K562 (cell line): ENCODE measurements around the gene KCNN3. TPM values are rescaled to one million over a fixed set of nuclear protein-coding genes. Genes with fewer than 3 reads are reported as not detected.

ENCODE experiments used
- ATAC-seq: fragments of 200-7000 bp; cut with Tn5 transposase; 3 replicates; pipeline ENCODE4 v1.9.1; 2020; ENCODE audit warnings: moderate library complexity
- BruUV-seq: library from RNA; stranded (reverse); fragments of 400-500 nt; replicated peaks from 2 replicates; lab custom pipeline; 2021; lab: Mats Ljungman, UMichigan
- CTCF ChIA-PET: fragments of 300-600 bp; formaldehyde crosslinking; extraction: SDS; loops from one replicate; lab custom pipeline; 2021; ENCODE audit warnings: low intra/inter-chr PET ratio; lab: Yijun Ruan, JAX
- POLR2A ChIA-PET: fragments of 300-600, 350-650 bp; sonication (Branson Sonifier 250); formaldehyde crosslinking; extraction: SDS; loops from one replicate; lab custom pipeline; 2021; ENCODE audit warnings: antibody characterized with exemption, inconsistent platforms; lab: Yijun Ruan, JAX
- DNase-seq, 4 experiments: peaks; one replicate each; pipeline versions ENCODE4 v3.0.0 to v3.0.0-alpha.2; 2011 to 2018; ENCODE audit warnings: low spot score in 3 of 4, mixed read lengths in 3 of 4; ENCODE audit errors: extremely low read depth in 1 of 4
- FAIRE-seq: peaks from 2 replicates; lab custom pipeline; 2011; peaks lifted over from hg19 to GRCh38; lab: Jason Lieb, UNC
- H2AFZ ChIP-seq: 2 replicates; pipeline ENCODE4 v1.6.0; 2011; ENCODE audit warnings: low read depth, low read length, control low read depth, inconsistent platforms
- H3K27ac ChIP-seq: fragments of 200-600 bp; 3 replicates; pipeline ENCODE4 v1.8.0; 2011; ENCODE audit warnings: low read depth, mild to moderate bottlenecking, control low read depth, inconsistent platforms, low read length, moderate library complexity, mixed read lengths; ENCODE audit errors: extremely low read depth
- H3K27me3 ChIP-seq, 2 experiments: fragments of 300-600 bp in 1 of 2; 2 replicates in 1 of 2; 3 replicates in 1 of 2; pipeline versions ENCODE4 v1.6.0 to v1.8.0; 2011; ENCODE audit warnings: inconsistent platforms in 2 of 2, low read length in 2 of 2, mild to moderate bottlenecking in 1 of 2, mixed read lengths in 1 of 2, moderate library complexity in 1 of 2; ENCODE audit not compliant: control insufficient read depth in 2 of 2, insufficient read depth in 2 of 2
- H3K36me3 ChIP-seq: fragments of 300-600 bp; 3 replicates; pipeline ENCODE4 v1.8.0; 2011; ENCODE audit warnings: mild to moderate bottlenecking, low read length, inconsistent platforms; ENCODE audit not compliant: control insufficient read depth, insufficient read depth
- H3K4me1 ChIP-seq, 2 experiments: fragments of 200-600 bp in 1 of 2; replicated peaks in 1 of 2; 2 replicates in 1 of 2; 3 replicates in 1 of 2; pipeline versions ENCODE4 v1.5.1 to v1.8.0; 2011; ENCODE audit warnings: inconsistent platforms in 2 of 2, low read length in 2 of 2, mild to moderate bottlenecking in 1 of 2, mixed read lengths in 1 of 2, moderate library complexity in 1 of 2; ENCODE audit not compliant: control insufficient read depth in 2 of 2, insufficient read depth in 2 of 2
- H3K4me2 ChIP-seq: 2 replicates; pipeline ENCODE4 v1.6.1; 2011; ENCODE audit warnings: low read length, control low read depth, inconsistent platforms, mixed read lengths; ENCODE audit not compliant: insufficient read depth
- H3K4me3 ChIP-seq: fragments of 200-600 bp; sonication (generic), shearing (Covaris generic); 2 replicates; pipeline ENCODE4 v1.5.1; 2016; ENCODE audit warnings: control low read depth, inconsistent platforms
- H3K79me2 ChIP-seq: fragments of 200-600 bp; 3 replicates; pipeline ENCODE4 v1.8.0; 2011; ENCODE audit warnings: low read length, inconsistent platforms; ENCODE audit not compliant: control insufficient read depth, insufficient read depth
- H3K9ac ChIP-seq, 2 experiments: 2 replicates each; pipeline versions ENCODE4 v1.6.0 to v1.6.1; 2011; ENCODE audit warnings: low read depth in 2 of 2, low read length in 2 of 2, control low read depth in 1 of 2, inconsistent platforms in 1 of 2, mild to moderate bottlenecking in 1 of 2, mixed read lengths in 1 of 2; ENCODE audit not compliant: insufficient read depth in 1 of 2
- H3K9me1 ChIP-seq: one replicate; pipeline ENCODE4 v1.6.0; 2011; ENCODE audit warnings: inconsistent platforms, mild to moderate bottlenecking, low read length, moderate library complexity; ENCODE audit not compliant: control insufficient read depth, insufficient read depth
- H3K9me3 ChIP-seq: replicated peaks from 2 replicates; pipeline ENCODE4 v1.5.1; 2011; ENCODE audit warnings: low read depth, low read length, inconsistent platforms; ENCODE audit not compliant: control insufficient read depth, insufficient read depth
- H4K20me1 ChIP-seq: replicated peaks from 2 replicates; pipeline ENCODE4 v1.6.1; 2011; ENCODE audit warnings: low read length, inconsistent platforms, mixed read lengths; ENCODE audit not compliant: control insufficient read depth, insufficient read depth
- ADNP ChIP-seq: fragments of 200-800 bp; sonication (Bioruptor generic); IDR thresholded peaks from 2 replicates; pipeline ENCODE4 v1.6.1; 2016; ENCODE audit warnings: missing genetic modification characterization, missing compliant biosample characterization
- BCOR ChIP-seq: fragments of 450-650 bp; IDR thresholded peaks from 2 replicates; pipeline ENCODE4 v1.6.1; 2016
- EP300 ChIP-seq: IDR thresholded peaks from 2 replicates; pipeline ENCODE4 v1.6.1; 2012; ENCODE audit warnings: low read length, improper control_type of control experiment
- ESRRA ChIP-seq: fragments of 450-650 bp; IDR thresholded peaks from 2 replicates; pipeline ENCODE4 v1.6.1; 2014; ENCODE audit warnings: low read depth, mild to moderate bottlenecking, moderate library complexity, borderline replicate concordance
- HOMEZ ChIP-seq: fragments of 250-450 bp; sonication (Bioruptor Pico); IDR thresholded peaks from 2 replicates; pipeline ENCODE4 v1.4.0; 2020; ENCODE audit warnings: mild to moderate bottlenecking, moderate library complexity
- KDM1A ChIP-seq, 2 experiments: fragments of 450-650 bp; IDR thresholded peaks; 2 replicates each; pipeline ENCODE4 v1.6.1; 2016; ENCODE audit warnings: mild to moderate bottlenecking in 2 of 2
- RBM25 ChIP-seq: fragments of 200-400 bp; formaldehyde crosslinking; IDR thresholded peaks from 2 replicates; pipeline ENCODE4 v1.6.1; 2018; ENCODE audit warnings: low read length, low read depth, moderate library complexity; ENCODE audit not compliant: severe bottlenecking
- RCOR1 ChIP-seq, 2 experiments: IDR thresholded peaks; 2 replicates each; pipeline ENCODE4 v1.6.1; 2012; ENCODE audit warnings: low read depth in 2 of 2, low read length in 2 of 2, borderline replicate concordance in 1 of 2, improper control_type of control experiment in 1 of 2
- SIN3B ChIP-seq: fragments of 450-650 bp; IDR thresholded peaks from 2 replicates; pipeline ENCODE4 v1.6.1; 2017; ENCODE audit warnings: low read depth, mild to moderate bottlenecking, moderate library complexity
- SMARCA5 ChIP-seq: fragments of 450-650 bp; IDR thresholded peaks from 2 replicates; pipeline ENCODE4 v1.6.1; 2016
- ZNF584 ChIP-seq: fragments of 200-800 bp; sonication (Bioruptor generic); IDR thresholded peaks from 2 replicates; pipeline ENCODE4 v1.6.1; 2016; ENCODE audit warnings: low read depth, mild to moderate bottlenecking, missing genetic modification characterization, missing compliant biosample characterization
- WGBS: fragments of 100-300 bp; shearing (Covaris generic); methylation state at CpG from one replicate; pipeline ENCODE4 v1.1.6; 2016; ENCODE audit warnings: low coverage, mixed read lengths; ENCODE audit not compliant: insufficient coverage; ENCODE audit errors: missing lambda C conversion rate; 5-methylcytosine and 5-hydroxymethylcytosine counted together
- in situ Hi-C: fragments of 300-500 bp; cut with MboI; formaldehyde crosslinking; loops from 4 replicates; pipeline ENCODE4 v1.15.0; 2018; ENCODE audit warnings: inconsistent platforms, mixed read lengths
- intact Hi-C: fragments of 100-400 bp; cut with micrococcal nuclease; formaldehyde crosslinking; loops from 2 replicates; pipeline ENCODE4 v1.14.2; 2022
- polyA plus RNA-seq, 8 experiments: library from polyadenylated mRNA; depleted of rRNA in 4 of 8; stranded (reverse) in 5 of 8; unstranded in 3 of 8; fragments of >200 nt; fragmentation: Nextera tagmentation in 2 of 8; fragmentation: Illumina TruSeq in 1 of 8; extraction: Ambion mirVana in 2 of 8; extraction: Trizol in 1 of 8; gene quantifications; 2 replicates each; pipeline versions ENCODE4 v1.2.1 to v1.2.3, GENCODE V29; 2011 to 2014; ENCODE audit warnings: inconsistent platforms in 1 of 8, missing spikeins in 1 of 8
- total RNA-seq, 7 experiments: library from RNA; depleted of rRNA in 6 of 7; stranded (reverse); fragments of >200 nt in 6 of 7; fragmentation: Illumina TruSeq in 2 of 7; extraction: Trizol in 2 of 7; gene quantifications; 2 replicates each; pipeline versions ENCODE4 v1.2.1 to v1.2.3, GENCODE V29; 2011 to 2021; ENCODE audit warnings: low replicate concordance in 1 of 7

KCNN3 gene
- total and polyA plus RNA-seq, 9 of the 15 experiments (the other 6 are each of a cell fraction or from before 2014, with no cell fraction given), result 0.02 to 0.03 TPM; not detected in 7

- Histone ChIP-seq H3K36me3 (no peaks in the 10 kb centered on the region), H3K9me3 (no peaks in the 10 kb centered on the region), H3K4me3 (no peak overlapping the region), H3K27ac (no peak overlapping the region), H3K27me3 (peaks cover 0 to 11% of the 10 kb centered on the region in 2 experiments; a peak in 2 of 5 replicates), H3K4me1 (peaks cover 16 to 20% of the 10 kb centered on the region in 2 experiments), H2AFZ (no peak overlapping the region), H3K9me1 (no peaks in the 10 kb centered on the region), H3K4me2 (no peak overlapping the region), H3K9ac (no peak overlapping the region), H4K20me1 (no peaks in the 10 kb centered on the region)
- POLR2A ChIA-PET, result interaction anchor here (0.6 to 1.2 kb wide), 3 partner anchors 12 to 116 kb away, joined by 3 read pairs; no protein-coding TSS in a partner anchor
- BruUV-seq, result no TSS peak
- DNase-seq (no peak), FAIRE-seq (no peak), ATAC-seq (no peak)
- in situ Hi-C loops (no loop called here), intact Hi-C loops (no loop called here)
- CTCF ChIA-PET, result no interaction called here
- TF ChIP-seq SIN3B, result no peak
- TF ChIP-seq BCOR, result peak; percentile 70; the same call in 1 of the 2 replicates
- peak in 1 of 2 experiments; percentile 50; a peak in 3 of 4 replicates for TF ChIP-seq KDM1A (IDR thresholded peaks at IDR 0.05)
- TF ChIP-seq SMARCA5, result peak; percentile 54; the same call in 1 of the 2 replicates
- no peak for TF ChIP-seq EP300
- TF ChIP-seq ESRRA, result peak; percentile 51; the same call in 1 of the 2 replicates
- TF ChIP-seq RBM25, result peak; percentile 57
- 0 out of 4 replicates have a peak, but pooled peaks of 1 of the 2 experiments have one; percentile 19 for TF ChIP-seq RCOR1 (IDR thresholded peaks at IDR 0.05; ENCODE audit: borderline replicate concordance in 1 of 2, low read depth in 2 of 2, low read length in 2 of 2)
- TF ChIP-seq HOMEZ (CRISPR knock-in tag), result no peak
- 0 out of 2 replicates have a peak, but pooled peaks have one; percentile 44 for TF ChIP-seq ADNP (tag)
- TF ChIP-seq ZNF584, result no peak
- TF ChIP-seq, all 486 proteins: peak for 7
- WGBS, result 9% methylated on average over 6 of the region's 6 CpGs
- H3K79me2 ChIP-seq, result no peaks in the 10 kb centered on the region
Measured at GRCh38 chr1:154857022-154857421, 13.1 kb downstream of the KCNN3 start.
